ENCODE results near the gene SMIM10.
"Not testable (repeated sequence)": the region's sequence is repeated elsewhere in the genome, so short reads cannot be mapped to it uniquely, and the experiment has no call there.

SMIM10 gene

DNA sequence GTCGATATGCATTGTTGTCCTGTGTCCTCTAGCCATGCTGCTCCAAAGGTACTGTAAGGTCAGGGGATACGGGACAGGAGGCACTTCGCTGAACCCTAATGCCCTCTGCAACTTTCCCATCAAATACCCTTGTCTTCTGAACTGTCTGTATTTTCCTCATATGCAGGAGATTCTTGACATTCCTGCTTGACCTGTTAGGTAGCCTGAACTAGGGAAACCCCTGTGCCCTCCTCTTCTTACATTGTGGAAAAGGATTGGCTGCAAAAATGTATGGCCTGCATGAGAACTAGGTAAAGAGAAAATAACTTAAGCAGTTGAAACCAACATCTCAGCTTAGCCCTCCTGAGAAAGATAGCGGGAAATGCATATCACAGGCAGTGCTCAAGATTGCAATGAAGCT, 20.1 kb downstream of the SMIM10 start:
- no peak for DNase-seq (ENCODE audit: low spot score)

- no peak for DNase-seq (ENCODE audit: low spot score)
Measured at GRCh38 chrX:135015523-135016245, 24.9 kb downstream of the SMIM10 start.

DNA sequence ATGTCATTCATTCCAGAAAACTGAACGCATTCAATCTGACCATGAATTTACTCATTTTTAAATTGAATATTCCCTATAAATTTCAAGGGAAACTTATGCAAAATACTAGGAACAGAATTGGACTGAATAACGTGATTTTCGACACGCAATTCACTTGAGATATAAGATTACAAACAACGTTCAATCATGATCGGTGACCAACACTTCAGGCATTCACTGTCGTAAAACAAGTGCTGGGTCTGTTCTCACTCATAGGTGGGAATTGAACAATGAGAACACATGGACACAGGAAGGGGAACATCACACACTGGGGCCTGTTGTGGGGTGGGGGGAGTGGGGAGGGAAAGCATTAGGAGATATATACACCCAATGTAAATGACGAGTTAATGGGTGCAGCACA, 29.1 kb downstream of the SMIM10 start:
- DNase-seq (ENCODE audit: low spot score): not testable (repeated sequence)

- not testable (repeated sequence) for DNase-seq (ENCODE audit: low spot score)
Measured at GRCh38 chrX:135023791-135024190, 33.0 kb downstream of the SMIM10 start.

GRCh38 chrX:135024526-135024925, 33.7 kb downstream of the SMIM10 start:
- DNase-seq (ENCODE audit: low spot score): no peak

DNA sequence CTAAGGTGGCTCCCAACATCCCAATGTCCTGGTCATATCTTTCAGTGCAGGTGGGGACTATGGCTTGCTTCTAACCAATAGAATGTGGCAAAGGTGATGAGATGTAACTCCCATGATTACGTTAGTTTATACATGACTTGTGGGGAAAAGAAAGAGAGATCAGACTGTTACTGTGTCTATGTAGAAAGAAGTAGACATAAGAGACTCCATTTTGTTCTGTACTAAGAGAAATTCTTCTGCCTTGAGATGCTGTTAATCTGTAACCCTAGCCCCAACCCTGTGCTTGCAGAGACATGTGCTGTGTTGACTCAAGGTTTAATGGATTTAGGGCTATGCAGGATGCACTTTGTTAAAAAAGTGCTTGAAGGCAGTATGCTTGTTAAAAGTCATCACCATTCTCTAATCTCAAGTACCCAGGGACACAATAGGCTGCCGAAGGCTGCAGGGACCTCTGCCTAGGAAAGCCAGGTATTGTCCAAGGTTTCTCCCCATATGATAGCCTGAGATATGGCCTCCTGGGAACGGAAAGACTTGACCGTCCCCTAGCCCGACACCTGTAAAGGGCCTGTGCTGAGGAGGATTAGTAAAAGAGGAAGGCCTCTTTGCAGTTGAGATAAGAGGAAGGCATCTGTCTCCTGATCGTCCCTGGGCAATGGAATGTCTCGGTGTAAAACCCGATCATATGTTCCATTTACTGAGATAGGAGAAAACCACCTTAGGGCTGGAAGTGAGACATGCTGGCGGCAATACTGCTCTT, 39.6 kb downstream of the SMIM10 start:
- not testable (repeated sequence) for DNase-seq (ENCODE audit: low spot score)

DNA sequence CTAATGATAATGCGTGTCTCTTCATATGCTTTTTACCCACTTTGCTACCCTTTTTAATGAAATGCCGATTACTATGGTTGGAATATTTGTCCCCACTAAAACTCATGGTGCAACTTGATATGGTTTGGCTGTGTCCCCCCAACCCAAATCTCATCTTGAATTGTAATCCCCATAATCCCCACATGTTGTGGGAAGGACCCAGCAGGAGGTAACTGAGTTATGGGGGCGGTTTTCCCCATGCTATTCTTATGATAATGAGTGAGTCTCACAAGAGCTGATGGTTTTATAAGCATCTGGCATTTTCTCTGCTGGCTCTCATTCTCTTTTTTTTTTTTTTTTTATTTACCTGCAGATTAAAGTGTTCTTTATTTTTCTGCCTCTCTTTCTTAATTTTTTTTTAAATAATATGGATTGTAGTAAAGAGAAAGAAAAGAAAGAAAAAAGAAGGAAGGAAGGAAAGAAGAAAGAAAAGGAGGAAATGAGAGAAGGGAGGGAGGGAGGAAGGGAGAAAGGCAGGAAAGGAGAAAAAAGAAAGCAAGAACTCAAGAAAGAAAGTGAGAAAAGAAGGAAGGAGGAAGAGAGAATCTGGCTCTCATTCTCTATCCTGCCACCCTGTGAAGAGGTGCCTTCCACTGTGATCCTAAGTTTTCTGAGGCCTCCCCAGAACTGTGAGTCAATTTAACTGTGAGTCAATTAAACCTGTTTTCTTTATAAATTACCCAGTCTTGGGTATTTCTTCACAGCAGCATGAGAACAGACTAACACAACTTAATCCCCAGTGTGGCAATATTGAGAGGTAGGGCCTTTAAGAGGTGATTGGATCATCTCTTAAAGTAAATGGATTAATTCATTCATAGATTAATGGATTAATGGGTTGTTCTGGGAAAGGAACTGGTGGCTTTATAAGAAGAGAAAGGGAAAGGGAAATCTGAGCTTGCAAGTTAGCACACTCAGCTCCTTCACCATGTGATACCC, 50.6 kb downstream of the SMIM10 start:
- DNase-seq (ENCODE audit: low spot score): not testable (repeated sequence)

All from SW480 (cell line).